ENCODE results near the gene ASH1L. TPM values are rescaled to one million over a fixed set of nuclear protein-coding genes. Genes with fewer than 3 reads are reported as not detected.

ASH1L gene
- total RNA-seq, 3 donors from 2014 or later = 83.2 to 103 (median 85.6) TPM

- Histone ChIP-seq H3K27ac (no peak overlapping the region), H3K4me1 (no peaks in the 10 kb centered on the region), H3K27me3 (peaks cover 0 to 16% of the 10 kb centered on the region in 2 donors), H3K4me3 (no peak overlapping the region), H3K36me3 (no peaks in the 10 kb centered on the region), H3K9me3 (no peaks in the 10 kb centered on the region)
- TF ChIP-seq POLR2A (IDR thresholded peaks at IDR 0.05) (no peak), POLR2AphosphoS5 (IDR thresholded peaks at IDR 0.05) (no peak), CTCF (IDR thresholded peaks at IDR 0.05) (no peak)
- DNase-seq (ENCODE audit: low spot score in 2 of 2) = no peak
- intact Hi-C loops (cut with DNase I; ENCODE audit: low total_unique reads) = no loop called here
These were observed 262.6 kb downstream of the ASH1L start for GRCh38 chr1:155300024-155300423.

- Histone ChIP-seq H3K27ac (no peak overlapping the region), H3K9me3 (no peaks in the 10 kb centered on the region), H3K4me1 (no peaks in the 10 kb centered on the region), H3K36me3 (no peaks in the 10 kb centered on the region), H3K4me3 (no peak overlapping the region), H3K27me3 (peaks cover 0 to 26% of the 10 kb centered on the region in 2 donors)
- TF ChIP-seq CTCF (IDR thresholded peaks at IDR 0.05) (no peak), POLR2AphosphoS5 (IDR thresholded peaks at IDR 0.05) (no peak), POLR2A (IDR thresholded peaks at IDR 0.05) (no peak)
- no peak for DNase-seq (ENCODE audit: low spot score in 2 of 2)
- intact Hi-C loops (cut with DNase I; ENCODE audit: low total_unique reads) = no loop called here
These were observed 265.2 kb downstream of the ASH1L start for GRCh38 chr1:155297384-155297783.

GRCh38 chr1:155296661-155297060 is 265.9 kb downstream of the ASH1L start:
- no peaks in the 10 kb centered on the region for H3K4me1 ChIP-seq
- H3K4me3 ChIP-seq = no peak overlapping the region
- no peaks in the 10 kb centered on the region for H3K9me3 ChIP-seq
- TF ChIP-seq CTCF (IDR thresholded peaks at IDR 0.05) (no peak), POLR2AphosphoS5 (IDR thresholded peaks at IDR 0.05) (no peak), POLR2A (IDR thresholded peaks at IDR 0.05) (no peak)
- no peaks in the 10 kb centered on the region for H3K36me3 ChIP-seq
- intact Hi-C loops (cut with DNase I; ENCODE audit: low total_unique reads) = no loop called here
- H3K27me3 ChIP-seq = peaks cover 0 to 26% of the 10 kb centered on the region in 2 donors
- H3K27ac ChIP-seq = no peak overlapping the region
- DNase-seq (ENCODE audit: low spot score in 2 of 2) = no peak

GRCh38 chr1:155295942-155296267 is 266.7 kb downstream of the ASH1L start:
- Histone ChIP-seq H3K4me3 (no peak overlapping the region), H3K4me1 (no peaks in the 10 kb centered on the region), H3K9me3 (no peaks in the 10 kb centered on the region), H3K36me3 (no peaks in the 10 kb centered on the region), H3K27me3 (peaks cover 0 to 26% of the 10 kb centered on the region in 2 donors), H3K27ac (no peak overlapping the region)
- DNase-seq (ENCODE audit: low spot score in 2 of 2) = no peak
- TF ChIP-seq POLR2AphosphoS5 (IDR thresholded peaks at IDR 0.05) (no peak), CTCF (IDR thresholded peaks at IDR 0.05) (no peak), POLR2A (IDR thresholded peaks at IDR 0.05) (no peak)
- intact Hi-C loops (cut with DNase I; ENCODE audit: low total_unique reads) = no loop called here

- TF ChIP-seq POLR2AphosphoS5 (IDR thresholded peaks at IDR 0.05) (no peak), POLR2A (IDR thresholded peaks at IDR 0.05) (no peak), CTCF (IDR thresholded peaks at IDR 0.05) (no peak)
- H3K9me3 ChIP-seq = no peaks in the 10 kb centered on the region
- no peaks in the 10 kb centered on the region for H3K36me3 ChIP-seq
- H3K27ac ChIP-seq = no peak overlapping the region
- peak overlapping the region in 2 of 3 donors; percentile 10 to 49 for H3K4me3 ChIP-seq
- H3K27me3 ChIP-seq = peaks cover 0 to 26% of the 10 kb centered on the region in 2 donors
- H3K4me1 ChIP-seq = no peaks in the 10 kb centered on the region
- intact Hi-C loops (cut with DNase I; ENCODE audit: low total_unique reads) = no loop called here
- no peak for DNase-seq (ENCODE audit: low spot score in 2 of 2)
These were observed 267.2 kb downstream of the ASH1L start for GRCh38 chr1:155295183-155295941.

All from breast epithelium (tissue), 4 donors.